NCI-H69 (cell line): ENCODE data around the gene NLRC5.
"Not testable (repeated sequence)": the region's sequence is repeated elsewhere in the genome, so short reads cannot be mapped to it uniquely, and the experiment has no call there.

ENCODE experiments used
- DNase-seq: peaks from one replicate; lab custom pipeline; 2025; lab: John Stamatoyannopoulos, UW

The NLRC5 gene

DNA sequence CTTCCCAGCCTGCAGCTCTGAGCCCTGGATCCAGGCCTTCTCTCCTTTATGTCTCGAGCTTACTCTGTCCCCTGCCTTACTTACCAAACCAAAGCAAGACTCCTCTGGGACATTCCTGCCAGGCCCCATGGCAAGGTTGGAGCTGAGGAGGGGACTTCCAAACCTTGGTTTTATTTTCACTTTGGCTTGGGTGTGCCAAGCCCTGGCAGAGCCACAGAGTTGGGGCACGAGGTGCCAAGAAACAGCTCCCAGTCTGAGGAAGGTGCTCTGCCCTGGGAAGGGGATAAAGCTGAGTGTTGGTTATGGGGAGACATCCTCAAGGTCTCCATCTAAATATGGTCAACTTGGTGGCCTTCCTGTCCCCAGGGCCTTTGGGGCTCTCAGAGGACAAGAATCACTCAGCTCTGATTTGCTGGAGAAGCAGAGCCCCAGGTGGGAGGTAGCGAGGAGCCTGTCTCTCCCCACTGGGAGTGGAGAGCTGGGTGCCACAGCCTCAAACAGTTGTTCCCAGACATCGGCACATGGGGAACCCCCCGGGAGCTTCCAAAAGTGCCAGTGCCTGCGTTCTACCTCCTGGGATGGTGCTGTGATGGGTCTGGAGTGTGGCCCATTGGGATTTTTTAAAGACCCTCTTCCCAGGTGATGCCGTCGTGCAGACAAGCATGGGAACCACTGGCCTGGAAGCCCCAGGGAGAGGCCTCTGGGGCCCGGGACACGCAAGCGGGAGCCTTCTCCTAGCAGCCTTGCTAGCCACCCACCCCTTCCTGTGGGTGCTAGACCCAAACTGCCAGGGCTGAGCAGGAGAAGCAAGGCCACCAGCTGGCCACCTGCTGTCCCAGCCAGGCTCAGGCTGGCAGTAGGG is 10.3 kb downstream of the NLRC5 start:
- DNase-seq, result no peak

DNA sequence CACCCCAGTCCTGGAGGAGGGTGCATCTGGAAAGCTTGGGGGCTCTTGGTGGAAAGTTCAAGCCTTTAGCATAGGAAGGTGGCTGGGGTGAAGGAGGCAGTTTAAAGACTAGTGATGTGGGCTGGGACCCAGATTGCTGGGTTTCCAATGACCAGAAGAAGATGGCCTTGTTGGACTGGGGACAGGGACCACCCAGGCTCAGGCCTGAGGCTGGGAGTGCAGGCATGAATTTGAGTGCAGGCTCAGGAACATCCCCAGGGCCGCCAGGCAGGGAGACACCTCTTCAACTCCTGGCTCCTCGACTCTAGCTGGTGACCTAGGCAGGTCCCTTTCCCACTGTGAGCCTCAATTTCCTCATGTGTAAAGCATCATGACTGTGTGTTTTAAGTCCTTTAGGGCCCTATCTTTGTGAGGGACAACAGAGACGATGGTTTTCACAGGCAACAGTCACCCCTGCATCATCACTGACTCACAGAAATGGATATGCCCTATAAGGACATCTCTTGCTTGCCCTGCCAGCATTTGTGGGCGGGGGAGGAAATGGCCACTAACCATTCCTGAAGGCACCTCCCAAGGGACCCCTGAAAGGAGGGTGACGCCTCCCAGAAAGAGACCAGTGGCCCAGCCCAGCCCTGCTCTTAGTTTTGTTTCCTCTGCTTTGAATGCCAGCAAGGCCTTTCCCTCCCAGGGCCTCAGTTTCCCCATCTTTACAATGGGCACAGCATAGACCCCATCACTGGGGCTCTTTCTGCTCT is 11.1 kb downstream of the NLRC5 start:
- no peak for DNase-seq

DNA sequence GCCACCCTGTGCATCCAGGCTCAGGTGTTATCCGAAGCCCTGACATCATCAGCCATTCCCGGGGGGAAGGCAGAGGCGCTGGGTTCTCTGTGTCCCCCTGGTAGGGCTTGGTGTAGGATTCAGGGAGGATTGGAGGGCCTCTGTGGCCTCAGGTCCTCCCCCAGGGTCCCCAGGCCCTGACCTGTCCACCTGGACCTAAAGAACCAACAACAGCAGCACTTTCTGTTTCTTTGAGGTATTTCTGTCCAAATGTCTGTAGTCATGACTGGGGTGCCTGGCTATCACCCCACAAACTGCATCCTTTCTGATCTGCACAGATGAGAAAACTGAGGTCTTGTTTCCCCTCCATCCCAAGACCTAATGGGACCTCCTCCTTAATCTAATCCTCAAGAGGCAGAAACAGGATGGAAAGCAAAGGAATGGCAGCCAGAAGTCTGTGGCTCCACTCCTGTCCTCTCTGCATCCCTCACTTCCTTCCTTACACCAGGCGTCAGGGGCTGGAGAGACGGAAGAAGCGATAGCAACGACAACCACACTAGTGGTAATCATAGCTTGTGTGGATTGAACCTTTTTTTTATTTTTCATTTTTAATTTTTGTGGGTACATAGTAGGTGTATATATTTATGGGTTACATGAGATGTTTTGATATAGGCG is 11.8 kb downstream of the NLRC5 start:
- no peak for DNase-seq

DNA sequence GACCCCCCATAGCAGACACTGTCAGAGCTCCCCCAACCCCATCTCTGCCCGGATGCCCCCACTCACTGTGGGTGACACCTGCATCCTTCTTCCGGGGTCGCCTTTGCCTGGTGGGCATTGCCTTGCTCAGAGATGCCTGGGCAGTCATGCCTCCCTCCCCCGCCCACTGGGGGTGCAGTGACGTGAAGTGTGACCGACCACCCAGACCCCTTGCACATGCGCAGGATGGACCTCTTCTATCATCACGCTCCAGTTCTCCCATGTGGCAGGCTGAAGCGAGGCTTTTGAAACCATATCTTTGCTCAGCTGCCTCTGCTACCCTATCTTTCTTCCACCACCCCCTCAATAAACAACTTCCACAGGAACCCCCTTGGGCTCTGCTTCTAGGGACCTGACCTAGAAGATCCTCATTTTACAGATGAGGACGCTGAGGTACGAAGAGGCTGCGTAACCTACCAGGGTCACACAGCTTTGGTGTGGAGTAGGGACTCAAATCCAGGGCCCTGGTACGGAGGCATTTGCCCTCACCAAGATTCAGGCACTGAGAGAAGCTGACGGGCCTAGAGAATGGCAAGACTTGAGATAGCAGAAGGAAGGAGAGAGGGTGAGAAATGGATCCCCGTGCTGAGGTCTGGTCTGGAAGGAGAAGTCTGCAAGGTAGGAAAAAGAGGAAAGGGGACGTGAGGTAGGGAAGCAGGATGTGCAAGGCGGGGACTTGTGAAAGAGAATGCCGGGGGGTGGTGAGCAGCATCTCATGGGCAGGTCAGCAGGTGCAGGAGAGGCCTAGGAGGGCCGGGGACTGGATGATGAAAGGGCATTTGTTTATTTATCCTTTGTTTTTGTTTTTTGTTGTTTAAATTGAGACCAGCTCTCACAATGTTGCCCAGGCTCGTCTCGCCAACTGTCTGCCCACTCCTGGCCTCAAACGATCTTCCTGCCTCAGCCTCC is 14.4 kb downstream of the NLRC5 start:
- DNase-seq, result no peak

DNA sequence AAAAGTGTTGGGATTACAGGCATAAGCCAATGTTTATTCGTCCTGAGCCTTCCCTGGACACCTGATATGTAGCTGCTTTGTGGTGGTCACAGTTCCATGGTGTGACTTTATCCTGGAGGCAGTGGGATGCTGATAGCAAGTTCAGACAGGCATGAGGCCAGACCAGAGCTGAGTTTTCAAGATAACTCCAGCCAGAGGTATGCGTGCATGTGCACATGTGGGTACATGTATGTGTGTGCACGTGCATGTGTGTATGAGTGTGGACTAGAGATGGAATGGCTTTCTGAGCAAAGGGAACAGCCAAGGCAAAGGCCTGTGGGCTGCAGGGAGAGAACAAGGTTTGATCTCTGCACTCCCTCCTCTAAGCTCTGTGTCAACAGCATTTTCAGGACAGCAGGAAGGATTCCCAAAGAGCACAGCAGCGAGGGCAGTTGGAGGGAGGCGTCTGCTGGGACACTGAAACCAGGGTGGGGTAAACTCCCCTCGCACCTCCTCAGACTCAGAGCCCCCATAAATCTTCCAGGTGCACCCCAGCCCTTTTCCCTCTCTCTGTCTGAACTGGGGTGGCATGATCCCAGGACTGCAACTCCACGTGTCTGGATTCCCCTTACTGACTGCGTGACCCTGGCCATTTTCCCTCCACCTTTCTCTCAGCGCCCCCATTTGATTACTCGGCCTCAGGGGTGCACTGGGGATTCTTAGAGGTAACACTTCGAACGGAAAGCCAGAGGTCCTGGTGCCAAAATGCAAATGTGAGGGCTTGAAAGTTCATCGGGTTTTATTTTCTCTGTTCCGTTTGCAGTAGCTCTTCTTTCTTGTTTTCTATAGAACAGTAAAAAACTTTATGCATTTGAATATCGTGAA is 15.3 kb downstream of the NLRC5 start:
- DNase-seq, result no peak

DNA sequence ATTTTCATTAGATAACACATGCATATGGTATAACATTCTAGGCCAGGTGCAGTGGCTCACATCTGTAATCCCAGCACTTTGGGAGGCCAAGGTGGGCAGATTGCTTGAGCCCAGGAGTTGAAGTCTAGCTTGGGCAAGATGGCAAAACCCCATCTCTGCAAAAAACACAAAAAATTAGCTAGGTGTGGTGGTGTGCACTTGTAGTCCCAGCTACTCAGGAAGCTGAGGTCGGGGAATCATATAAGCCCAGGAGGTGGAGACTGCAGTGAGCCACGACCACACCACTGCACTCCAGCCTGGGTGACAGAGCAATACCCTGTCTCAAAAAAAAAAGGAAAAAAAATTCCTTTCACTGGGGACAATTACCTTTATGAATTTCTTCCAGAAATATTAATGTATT is 16.2 kb downstream of the NLRC5 start:
- DNase-seq, result not testable (repeated sequence)

DNA sequence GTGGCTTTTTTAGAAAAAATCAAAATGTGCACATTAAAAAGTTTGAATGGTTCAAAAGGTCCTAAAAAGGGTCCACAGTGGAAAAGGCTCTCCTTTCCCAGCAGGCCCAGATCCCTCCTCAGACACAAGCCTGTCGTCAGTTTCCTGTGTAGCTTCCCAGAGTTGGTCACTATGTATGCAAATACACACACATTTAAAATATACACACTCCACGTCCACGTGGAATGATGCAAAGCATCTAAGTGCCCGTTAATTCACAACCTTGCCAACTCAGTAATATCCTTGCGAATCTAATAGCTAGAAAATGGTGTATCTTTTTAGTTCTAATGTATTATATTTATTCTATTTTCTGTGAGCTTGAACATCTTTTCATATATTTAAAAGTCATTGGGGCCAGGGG is 17.7 kb downstream of the NLRC5 start:
- DNase-seq, result no peak

DNA sequence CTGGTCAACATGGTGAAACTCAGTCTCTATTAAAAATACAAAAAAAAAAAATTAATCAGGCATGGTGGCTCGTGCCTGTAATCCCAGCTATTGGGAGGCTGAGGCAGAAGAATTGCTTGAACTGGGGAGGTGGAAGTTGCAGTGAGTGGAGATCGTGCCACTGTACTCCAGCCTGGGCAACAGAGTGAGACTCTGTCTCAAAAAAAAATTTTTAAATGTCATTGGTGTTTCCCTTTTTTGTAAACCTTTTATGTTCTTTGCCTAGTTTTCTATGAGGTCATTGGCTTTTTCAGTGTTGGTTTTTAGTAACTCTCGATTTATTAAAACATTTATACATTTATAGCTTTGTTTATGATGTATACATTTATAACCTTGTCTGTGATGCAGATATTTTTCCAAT is 18.2 kb downstream of the NLRC5 start:
- no peak for DNase-seq

DNA sequence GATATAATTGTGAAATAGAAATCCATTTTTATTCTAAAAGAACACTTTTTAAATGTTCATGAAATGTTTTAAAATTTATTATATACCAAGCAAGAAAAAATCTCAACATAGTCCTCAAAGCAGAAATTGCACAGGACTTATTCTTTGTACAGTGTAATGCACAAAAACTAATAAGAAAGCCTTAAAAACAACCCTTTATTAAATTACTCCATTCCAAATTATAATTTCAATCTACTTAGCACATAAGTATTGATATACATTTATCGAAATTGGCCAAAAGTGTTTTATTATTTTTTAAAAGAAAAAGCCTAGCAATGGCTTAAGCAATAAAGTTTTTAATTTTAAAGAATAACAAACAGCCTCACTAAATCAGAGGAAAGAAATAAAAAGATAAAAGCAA is 19.1 kb downstream of the NLRC5 start:
- DNase-seq, result no peak

DNA sequence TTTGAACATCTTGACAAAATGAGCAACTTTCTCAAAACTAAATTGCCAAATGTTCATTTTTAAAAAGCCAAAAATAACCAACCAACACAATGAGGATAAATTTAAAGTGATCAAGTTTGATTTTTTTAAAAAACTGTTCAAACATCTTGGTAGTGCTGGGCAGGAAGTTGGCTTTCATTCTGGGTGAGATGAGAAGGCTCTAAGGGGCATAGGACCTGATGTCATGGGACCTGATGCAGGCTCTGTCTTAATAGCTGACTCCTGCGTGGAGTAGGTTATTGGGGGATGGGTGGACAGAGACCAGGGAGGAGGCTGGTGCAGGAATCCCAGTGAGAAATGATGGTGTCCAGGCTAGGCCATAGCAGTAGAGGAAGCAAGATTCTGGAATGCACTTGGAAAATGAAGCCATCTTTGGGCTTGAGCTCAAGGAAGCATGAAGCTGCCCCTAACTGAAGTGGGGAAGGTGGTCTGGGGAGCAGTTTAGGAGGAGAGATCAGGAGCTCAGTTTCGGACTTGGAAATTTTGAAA is 20.4 kb downstream of the NLRC5 start:
- DNase-seq, result no peak

DNA sequence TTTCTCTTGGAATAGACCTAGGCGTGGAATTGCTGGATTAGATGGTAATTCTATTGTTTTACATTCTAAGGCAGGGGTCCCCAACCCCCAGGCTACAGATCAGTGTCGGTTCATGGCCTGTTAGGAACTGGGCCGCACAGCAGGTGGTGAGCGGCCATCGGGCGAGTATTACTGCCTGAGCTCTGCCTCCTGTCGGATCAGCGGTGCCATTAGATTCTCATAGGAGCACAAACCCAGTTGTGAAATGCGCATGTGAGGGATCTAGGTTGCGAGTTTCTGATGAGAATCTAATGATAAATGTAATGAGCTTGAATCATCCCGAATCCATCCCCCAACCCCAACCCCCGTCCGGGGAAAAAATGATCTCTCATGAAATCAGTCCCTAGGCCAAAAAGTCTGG is 23.0 kb downstream of the NLRC5 start:
- DNase-seq, result no peak

DNA sequence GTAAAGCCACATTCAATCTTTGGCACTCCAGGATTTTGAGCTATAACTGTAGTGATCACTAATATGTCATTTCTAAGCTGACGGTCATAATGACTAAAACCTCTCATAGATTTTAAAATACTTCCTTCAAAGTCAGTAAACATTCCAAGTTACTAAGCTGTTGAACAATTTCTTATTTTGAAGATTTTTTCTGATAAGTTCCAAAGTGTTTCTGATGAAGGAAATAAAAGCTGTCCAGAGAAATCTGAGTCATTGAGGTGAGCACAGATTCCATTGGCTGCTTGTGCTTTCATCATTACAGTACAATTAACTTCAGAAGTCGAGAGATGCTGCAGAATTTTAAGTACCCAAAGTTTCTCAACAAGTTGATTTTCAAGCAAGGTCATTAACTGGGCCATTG is 23.9 kb downstream of the NLRC5 start:
- no peak for DNase-seq

DNA sequence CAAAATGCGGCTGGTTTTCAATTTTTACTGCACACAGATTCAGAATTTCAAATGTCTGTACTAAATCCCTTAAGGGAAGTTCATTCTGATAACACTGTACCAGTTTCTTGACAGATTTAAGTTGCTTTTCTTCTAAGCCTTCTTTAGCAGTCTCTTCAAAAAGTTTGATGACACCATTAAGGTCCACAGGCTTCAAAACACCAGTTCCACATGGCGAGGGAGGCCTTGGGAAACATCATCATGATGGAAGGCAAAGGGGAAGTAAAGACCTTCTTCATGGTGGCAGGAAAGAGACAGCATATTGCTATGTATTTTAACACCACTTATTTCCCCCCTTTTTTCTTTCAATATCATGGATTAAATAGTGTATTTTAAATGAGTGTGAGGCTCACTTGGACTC is 24.5 kb downstream of the NLRC5 start:
- DNase-seq, result no peak

DNA sequence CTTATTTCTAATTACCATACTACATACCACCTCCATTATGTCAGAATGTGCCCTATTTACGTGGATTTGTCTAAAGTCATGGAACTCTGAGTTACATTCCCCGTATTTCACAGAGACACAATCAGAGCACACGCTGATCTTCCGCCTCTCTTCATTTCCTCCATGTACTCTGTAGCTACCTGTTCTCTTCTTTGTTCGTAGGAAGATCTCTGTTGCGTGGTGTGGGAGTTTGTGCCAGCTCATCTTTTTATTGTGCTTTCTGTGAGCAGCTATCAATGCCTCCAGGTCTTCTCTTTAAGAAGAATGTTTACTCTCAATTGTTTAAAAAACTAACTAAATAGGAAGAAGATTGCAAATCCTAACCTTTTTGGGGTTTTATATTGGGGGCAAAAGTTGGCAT is 26.9 kb downstream of the NLRC5 start:
- no peak for DNase-seq

DNA sequence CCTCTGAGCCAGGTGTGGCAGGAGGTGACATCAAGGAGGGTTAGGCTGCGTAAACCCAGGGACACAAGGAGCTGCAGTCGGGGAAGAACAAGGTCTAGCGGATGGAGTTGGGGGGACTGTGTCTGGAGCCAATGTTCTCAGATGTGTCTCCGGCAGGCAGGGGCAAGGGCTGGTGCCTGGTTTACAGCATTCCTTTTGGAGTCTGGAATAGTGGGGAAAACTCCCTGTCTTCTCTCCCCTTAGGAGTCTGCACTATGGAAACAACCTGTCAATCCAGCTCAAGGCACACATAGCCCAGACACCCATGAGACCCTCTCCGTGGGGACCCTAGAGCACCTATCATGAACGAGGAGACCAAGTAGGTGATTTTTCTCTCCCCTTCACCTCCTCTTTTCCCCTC is 27.5 kb downstream of the NLRC5 start:
- no peak for DNase-seq

DNA sequence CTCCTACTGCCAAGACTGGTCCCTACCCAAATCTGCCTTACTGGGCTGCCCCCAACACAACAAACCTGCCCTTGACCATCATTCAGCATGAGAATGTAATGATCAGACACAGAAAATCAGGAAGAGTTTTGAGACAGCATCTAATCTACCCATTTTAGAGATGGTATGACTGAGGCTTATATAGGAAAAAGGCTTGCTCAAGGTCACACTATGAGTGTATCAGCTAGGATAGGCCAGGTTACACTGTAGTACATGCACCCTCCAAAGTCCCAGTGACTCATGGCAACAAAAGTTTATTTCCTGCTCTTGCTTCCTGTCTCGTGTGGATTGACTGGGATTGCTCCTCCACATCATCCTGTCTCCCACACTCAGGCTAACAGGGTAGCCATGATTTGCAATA is 27.9 kb downstream of the NLRC5 start:
- DNase-seq, result no peak

DNA sequence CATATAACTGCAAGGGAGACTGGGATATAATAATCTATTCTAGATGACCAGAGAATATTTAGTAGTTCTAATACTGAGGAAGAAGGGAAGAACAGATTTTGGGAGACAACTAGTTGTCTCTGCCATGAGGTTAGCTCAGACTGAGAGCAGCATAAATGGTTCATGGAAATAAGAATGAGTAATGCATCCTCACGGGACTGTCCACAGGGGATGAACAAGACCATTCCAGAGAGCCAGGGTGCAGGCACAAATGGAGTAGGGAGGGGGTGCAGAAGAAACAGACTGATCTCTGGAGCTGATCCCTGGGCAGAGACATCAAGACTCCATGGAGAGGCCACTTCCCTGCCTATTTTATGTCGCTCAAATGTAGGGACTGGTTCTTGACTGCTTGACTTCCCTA is 30.4 kb downstream of the NLRC5 start:
- DNase-seq, result no peak

DNA sequence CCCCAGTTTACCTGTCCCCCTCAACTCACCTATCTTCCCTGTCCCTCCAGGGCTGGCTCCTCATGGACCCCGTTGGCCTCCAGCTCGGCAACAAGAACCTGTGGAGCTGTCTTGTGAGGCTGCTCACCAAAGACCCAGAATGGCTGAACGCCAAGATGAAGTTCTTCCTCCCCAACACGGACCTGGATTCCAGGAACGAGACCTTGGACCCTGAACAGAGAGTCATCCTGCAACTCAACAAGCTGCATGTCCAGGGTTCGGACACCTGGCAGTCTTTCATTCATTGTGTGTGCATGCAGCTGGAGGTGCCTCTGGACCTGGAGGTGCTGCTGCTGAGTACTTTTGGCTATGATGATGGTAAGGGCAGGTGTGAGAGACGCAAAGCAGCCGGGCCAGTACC is 31.3 kb downstream of the NLRC5 start:
- no peak for DNase-seq

DNA sequence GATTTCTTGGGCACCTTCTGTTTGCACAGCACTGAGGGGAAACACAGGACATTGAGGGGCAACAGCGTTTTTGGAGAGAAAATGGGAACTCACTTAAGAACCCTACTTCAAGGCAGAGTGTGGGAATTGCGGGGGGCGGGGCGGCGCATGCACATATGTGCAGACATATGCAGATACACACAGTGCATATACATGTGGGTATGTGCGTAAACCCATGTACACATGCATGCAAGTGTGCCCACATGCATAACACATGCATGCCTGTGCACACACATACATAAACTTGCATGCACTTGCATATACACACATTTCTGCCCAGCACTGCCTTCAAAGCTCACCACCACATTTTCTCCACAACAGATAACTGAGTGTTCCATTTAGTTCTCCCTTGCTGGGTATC is 32.4 kb downstream of the NLRC5 start:
- DNase-seq, result no peak

DNA sequence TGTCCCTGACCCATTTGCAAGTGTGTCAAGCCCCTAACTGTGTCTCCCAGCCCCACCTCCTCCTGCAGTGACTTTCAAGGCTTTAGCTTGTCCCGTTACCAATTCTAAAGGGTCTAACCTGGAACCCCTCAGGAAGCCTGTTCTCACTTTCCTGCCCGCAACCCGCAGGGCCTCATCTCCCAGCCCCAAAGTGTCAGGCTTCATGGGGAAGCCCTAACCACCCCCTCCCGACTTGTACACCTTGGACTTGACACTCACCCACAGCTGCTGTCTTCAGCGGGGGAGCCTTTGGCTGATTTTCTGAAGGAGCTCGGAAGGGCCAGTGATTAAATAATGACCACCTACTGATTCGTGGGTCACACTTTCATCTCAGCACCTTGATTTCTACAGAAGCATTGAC is 33.1 kb downstream of the NLRC5 start:
- no peak for DNase-seq
